AG09319 (cell line): ENCODE results near the gene AQP12B.
"Not testable (repeated sequence)": the region's sequence is repeated elsewhere in the genome, so short reads cannot be mapped to it uniquely, and the experiment has no call there.

Experiments
- DNase-seq: peaks from one replicate; pipeline ENCODE4 v3.0.0-alpha.2; 2010; ENCODE audit warnings: low read depth; ENCODE audit errors: extremely low read depth
- CTCF ChIP-seq: IDR thresholded peaks from 2 replicates; pipeline ENCODE4 v1.5.1; 2011; ENCODE audit warnings: low read depth, mild to moderate bottlenecking, inconsistent platforms, low read length, moderate library complexity

The AQP12B gene

GRCh38 chr2:240678909-240679308 lies 3.8 kb downstream of the AQP12B start:
- not testable (repeated sequence) for DNase-seq

- not testable (repeated sequence) for DNase-seq
Observed at GRCh38 chr2:240678043-240678442, 4.6 kb downstream of the AQP12B start.

GRCh38 chr2:240675345-240675744 lies 7.3 kb downstream of the AQP12B start:
- DNase-seq, result not testable (repeated sequence)

GRCh38 chr2:240674461-240675184 lies 8.1 kb downstream of the AQP12B start:
- not testable (repeated sequence) for DNase-seq

- TF ChIP-seq CTCF, result no peak
Observed at GRCh38 chr2:240672701-240673190, 9.9 kb downstream of the AQP12B start.

GRCh38 chr2:240672076-240672700 lies 10.5 kb downstream of the AQP12B start:
- no peak for DNase-seq
- no peak for TF ChIP-seq CTCF

More at GRCh38 chr2:240672701-240673190, 9.9 kb downstream of the AQP12B start:
- no peak for DNase-seq

- DNase-seq, result no peak
- no peak for TF ChIP-seq CTCF
Observed at GRCh38 chr2:240670950-240671349, 11.7 kb downstream of the AQP12B start.

GRCh38 chr2:240670402-240670801 lies 12.3 kb downstream of the AQP12B start:
- no peak for TF ChIP-seq CTCF
- no peak for DNase-seq

- no peak for TF ChIP-seq CTCF
- DNase-seq, result no peak
Observed at GRCh38 chr2:240664622-240665021, 18.1 kb downstream of the AQP12B start.
